Ascending aorta (tissue), 2 donors: ENCODE data around the gene MTHFD2L. TPM values are rescaled to one million over a fixed set of nuclear protein-coding genes. Genes with fewer than 3 reads are reported as not detected.

ENCODE experiments used
- DNase-seq, 2 donors: peaks; one replicate each; pipeline ENCODE4 v3.0.0-alpha.2; 2019; ENCODE audit warnings: low spot score in 2 of 2
- H3K27ac ChIP-seq, 2 donors: fragments of 200-600 bp; sonication (generic); one replicate each; pipeline ENCODE4 v1.5.1; 2016 to 2017; ENCODE audit warnings: mild to moderate bottlenecking in 1 of 2
- H3K27me3 ChIP-seq: fragments of 200-600 bp; sonication (generic); one replicate; pipeline ENCODE4 v1.5.1; 2017
- H3K36me3 ChIP-seq, 2 donors: fragments of 200-600 bp; sonication (generic); one replicate each; pipeline ENCODE4 v1.5.1; 2016
- H3K4me1 ChIP-seq, 2 donors: fragments of 200-600 bp; sonication (generic); one replicate each; pipeline ENCODE4 v1.5.1; 2016 to 2017; ENCODE audit warnings: mild to moderate bottlenecking in 1 of 2
- H3K4me3 ChIP-seq, 2 donors: fragments of 200-600 bp; sonication (generic); one replicate each; pipeline ENCODE4 v1.5.1; 2016 to 2017; ENCODE audit warnings: mild to moderate bottlenecking in 1 of 2
- H3K9me3 ChIP-seq, 2 donors: fragments of 200-600 bp; sonication (generic); one replicate each; pipeline ENCODE4 v1.5.1; 2016
- intact Hi-C: fragments of 100-400 bp; cut with DNase I; formaldehyde crosslinking; loops from one replicate; pipeline ENCODE4 v1.15.1; 2023
- total RNA-seq: library from RNA; depleted of rRNA; stranded (reverse); fragments of >200 nt; gene quantifications from one replicate; pipeline ENCODE4 v1.1.0, GENCODE V29; 2016
- TF ChIP-seq, protein P1 (sequence below), 3 experiments: fragments of 200-600 bp in 2 of 3; fragments of 450-650 bp in 1 of 3; sonication (generic) in 2 of 3; IDR thresholded peaks; one replicate each; pipeline ENCODE4 v1.5.1; 2016 to 2019; ENCODE audit warnings: antibody characterized with exemption in 3 of 3, mild to moderate bottlenecking in 1 of 3, moderate library complexity in 1 of 3

Gene MTHFD2L
- not detected for total RNA-seq

DNA sequence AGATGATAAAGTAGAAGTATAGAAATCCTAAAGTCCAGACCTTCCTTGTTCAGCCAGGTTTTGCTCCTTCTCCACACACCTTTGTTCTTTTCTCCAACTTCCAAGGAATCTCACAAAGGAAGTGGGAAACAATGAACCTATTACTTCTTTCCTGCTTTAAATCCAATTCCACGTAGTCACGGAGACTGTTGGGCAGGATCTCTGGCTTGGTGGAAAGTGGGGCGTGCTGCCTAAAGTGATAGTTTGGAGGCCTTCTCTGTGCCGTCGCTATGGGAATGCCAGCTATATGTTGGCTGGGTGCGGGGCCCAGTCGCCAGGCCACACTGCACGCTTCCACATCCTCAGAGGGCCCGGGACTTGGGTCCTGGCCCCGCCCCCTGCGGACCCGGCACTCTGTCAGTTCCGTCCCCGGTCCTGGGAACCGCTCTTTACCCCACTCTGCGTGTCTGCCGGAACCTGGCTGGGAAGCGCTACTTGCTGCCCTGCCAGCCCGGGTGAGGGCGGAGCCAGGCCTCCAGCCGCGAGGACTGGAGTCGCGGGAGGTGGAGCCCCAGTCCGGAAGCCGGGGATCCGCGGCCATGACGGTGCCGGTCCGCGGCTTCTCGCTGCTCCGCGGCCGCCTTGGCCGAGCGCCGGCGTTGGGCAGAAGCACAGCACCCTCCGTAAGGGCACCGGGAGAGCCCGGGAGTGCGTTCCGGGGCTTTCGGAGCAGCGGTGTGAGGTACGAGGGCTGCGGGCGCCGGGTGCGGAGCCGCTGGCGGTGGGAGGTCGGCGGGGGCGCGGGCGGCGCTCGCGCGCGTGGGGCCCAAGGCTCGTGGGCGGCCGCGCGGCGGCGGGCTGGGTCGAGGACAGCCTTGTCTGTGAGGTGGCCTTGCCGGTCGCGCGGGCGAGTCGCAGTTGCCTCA lies at the start of gene MTHFD2L:
TSS of gene MTHFD2L (plus strand) at position 558 of the 905 bp plus-strand sequence. CDS start at position 579, 21 bp downstream.
- peak within 1 kb of the TSS; percentile 90 to 92 for H3K27ac ChIP-seq
- intact Hi-C loops: loop anchor here (5.0 to 10.0 kb wide), 3 partner anchors 51 to 1091 kb away; partner anchors contain the start of gene COX18
- peak within 1 kb of the TSS; percentile 73 to 82 for H3K4me3 ChIP-seq
- H3K9me3 ChIP-seq: no peaks in the 10 kb centered on the region
- peaks cover 2 to 7% of the 10 kb centered on the region in 2 donors for H3K36me3 ChIP-seq
- TF ChIP-seq, protein P1, sequence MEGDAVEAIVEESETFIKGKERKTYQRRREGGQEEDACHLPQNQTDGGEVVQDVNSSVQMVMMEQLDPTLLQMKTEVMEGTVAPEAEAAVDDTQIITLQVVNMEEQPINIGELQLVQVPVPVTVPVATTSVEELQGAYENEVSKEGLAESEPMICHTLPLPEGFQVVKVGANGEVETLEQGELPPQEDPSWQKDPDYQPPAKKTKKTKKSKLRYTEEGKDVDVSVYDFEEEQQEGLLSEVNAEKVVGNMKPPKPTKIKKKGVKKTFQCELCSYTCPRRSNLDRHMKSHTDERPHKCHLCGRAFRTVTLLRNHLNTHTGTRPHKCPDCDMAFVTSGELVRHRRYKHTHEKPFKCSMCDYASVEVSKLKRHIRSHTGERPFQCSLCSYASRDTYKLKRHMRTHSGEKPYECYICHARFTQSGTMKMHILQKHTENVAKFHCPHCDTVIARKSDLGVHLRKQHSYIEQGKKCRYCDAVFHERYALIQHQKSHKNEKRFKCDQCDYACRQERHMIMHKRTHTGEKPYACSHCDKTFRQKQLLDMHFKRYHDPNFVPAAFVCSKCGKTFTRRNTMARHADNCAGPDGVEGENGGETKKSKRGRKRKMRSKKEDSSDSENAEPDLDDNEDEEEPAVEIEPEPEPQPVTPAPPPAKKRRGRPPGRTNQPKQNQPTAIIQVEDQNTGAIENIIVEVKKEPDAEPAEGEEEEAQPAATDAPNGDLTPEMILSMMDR (IDR thresholded peaks at IDR 0.05): no peak
- peaks cover 4 to 14% of the 10 kb centered on the region in 2 donors for H3K4me1 ChIP-seq
- DNase-seq: peak; percentile 81 to 97
- no peaks in the 10 kb centered on the region for H3K27me3 ChIP-seq

DNA sequence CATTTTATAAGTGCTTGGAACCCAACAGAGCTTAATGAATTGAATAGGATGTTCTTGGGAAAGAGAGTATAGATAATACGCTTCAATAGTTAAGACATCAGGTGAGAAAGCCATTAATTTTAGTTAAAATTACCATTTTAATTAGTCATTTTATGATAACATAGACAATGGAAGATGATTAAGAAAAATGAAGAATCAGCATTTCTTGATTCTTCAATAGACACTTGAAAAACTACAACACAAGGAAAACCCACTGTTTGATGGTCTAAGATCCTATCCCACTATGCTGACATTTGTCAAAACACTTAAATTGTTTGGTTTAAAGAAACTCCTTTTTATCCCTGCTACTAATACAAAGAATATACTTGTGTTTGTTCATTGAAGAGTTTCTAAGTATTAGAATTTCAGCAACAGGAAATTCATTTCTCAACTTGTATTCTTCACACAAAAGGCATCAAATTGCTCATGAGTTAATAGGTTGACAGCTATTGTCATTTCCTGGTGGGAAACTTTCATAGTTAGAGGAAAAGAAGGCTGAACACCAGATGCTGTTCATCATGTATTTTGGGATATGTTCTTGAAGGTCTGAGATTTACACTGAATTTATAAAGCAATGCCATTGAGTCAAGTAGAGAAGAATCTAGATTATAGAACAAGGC lies 49.3 kb upstream of the MTHFD2L start:
- H3K4me1 ChIP-seq: peaks cover 11 to 53% of the 10 kb centered on the region in 2 donors
- no peaks in the 10 kb centered on the region for H3K9me3 ChIP-seq
- no peaks in the 10 kb centered on the region for H3K27me3 ChIP-seq

DNA sequence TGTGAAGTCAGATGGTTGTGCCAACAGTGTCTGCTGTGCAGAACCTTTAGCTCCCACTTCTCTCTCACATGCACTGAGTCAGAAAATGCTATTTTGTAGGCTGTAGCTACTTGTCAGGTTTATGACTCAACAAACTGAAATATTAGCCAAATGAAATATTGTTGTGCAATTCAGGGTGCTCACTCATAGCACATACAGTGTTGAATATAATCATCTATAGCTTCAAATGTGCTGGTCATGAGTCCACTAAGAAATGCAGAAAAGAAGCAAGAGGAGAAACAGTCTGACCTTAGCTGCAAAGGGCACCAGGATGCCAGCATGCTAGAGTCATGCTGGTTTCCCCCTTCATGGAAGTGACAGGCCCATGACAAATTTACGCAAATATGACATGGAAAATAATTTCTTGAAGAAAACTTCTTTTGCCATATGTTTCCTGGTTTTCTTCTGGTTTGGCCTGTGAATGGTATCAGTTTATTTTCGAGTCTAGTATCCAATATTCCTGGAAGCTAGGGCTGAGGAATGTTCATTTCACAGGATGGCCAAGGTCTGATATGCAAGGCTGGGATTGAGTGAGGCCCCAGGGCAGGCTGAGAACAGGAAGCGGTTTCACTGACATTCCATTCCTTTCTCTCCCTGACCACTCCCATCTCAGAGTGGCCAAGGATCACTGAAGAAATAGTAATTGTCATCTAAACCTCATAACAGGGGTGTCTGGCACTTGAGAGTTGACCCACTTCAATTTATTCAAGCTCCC lies 48.6 kb upstream of the MTHFD2L start:
- H3K4me3 ChIP-seq: no peak overlapping the region
- H3K36me3 ChIP-seq: no peaks in the 10 kb centered on the region
- DNase-seq: no peak
- peaks cover 11 to 53% of the 10 kb centered on the region in 2 donors for H3K4me1 ChIP-seq
- TF ChIP-seq, protein P1 (IDR thresholded peaks at IDR 0.05): no peak
- H3K27ac ChIP-seq: peak overlapping the region; percentile 78 to 84
- intact Hi-C loops: loop anchor here (5.0 kb wide), 2 partner anchors 48 to 407 kb away; partner anchors contain the start of gene MTHFD2L
- no peaks in the 10 kb centered on the region for H3K9me3 ChIP-seq
- H3K27me3 ChIP-seq: no peaks in the 10 kb centered on the region

More for the DNA sequence above, 49.3 kb upstream of the MTHFD2L start:
- Histone ChIP-seq H3K4me3 (no peak overlapping the region), H3K36me3 (no peaks in the 10 kb centered on the region), H3K27ac (peak overlapping the region; percentile 73 to 78)
- TF ChIP-seq, protein P1 (IDR thresholded peaks at IDR 0.05): no peak
- intact Hi-C loops: loop anchor here (5.0 kb wide), 2 partner anchors 49 to 406 kb away; partner anchors contain the start of gene MTHFD2L
- no peak for DNase-seq

DNA sequence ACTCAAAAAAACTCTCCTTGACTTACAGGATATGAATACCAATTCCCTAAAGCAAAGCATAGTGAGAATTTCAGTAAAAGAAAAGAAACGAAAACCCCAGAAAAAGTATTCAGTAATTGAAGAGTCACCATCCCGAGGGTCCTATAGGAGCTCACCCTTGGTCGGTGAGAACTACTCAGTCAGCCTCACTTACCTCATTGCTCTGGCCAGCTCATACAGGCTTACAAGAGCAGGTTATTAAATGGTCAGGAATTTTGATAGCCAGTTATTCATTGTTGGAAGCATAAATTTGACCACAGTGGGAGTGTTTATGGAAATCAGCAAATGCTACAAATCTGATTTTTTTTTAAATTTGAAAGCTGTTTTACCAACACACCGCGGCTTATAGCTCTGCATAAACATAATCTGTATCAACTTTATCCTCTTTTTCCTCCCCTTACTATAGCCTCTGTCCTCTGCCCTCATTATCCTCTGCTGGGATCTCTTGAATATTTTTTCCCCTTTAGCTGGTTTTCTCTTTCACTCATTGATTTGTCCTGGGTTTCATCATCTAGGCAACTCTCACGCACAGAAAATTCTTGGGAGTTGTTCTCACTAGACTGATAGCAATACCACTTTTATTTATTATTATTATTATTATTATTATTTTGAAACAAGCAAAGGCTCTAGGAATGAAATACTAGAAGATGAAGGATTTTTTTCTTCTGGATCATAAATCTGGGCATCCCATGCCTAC lies 47.9 kb upstream of the MTHFD2L start:
- DNase-seq: no peak
- no peaks in the 10 kb centered on the region for H3K9me3 ChIP-seq
- TF ChIP-seq, protein P1 (IDR thresholded peaks at IDR 0.05): no peak
- no peaks in the 10 kb centered on the region for H3K27me3 ChIP-seq
- intact Hi-C loops: loop anchor here (5.0 to 10.0 kb wide), 3 partner anchors 47 to 1215 kb away; partner anchors contain the start of gene MTHFD2L
- no peak overlapping the region for H3K4me3 ChIP-seq
- H3K36me3 ChIP-seq: no peaks in the 10 kb centered on the region
- H3K4me1 ChIP-seq: peaks cover 11 to 52% of the 10 kb centered on the region in 2 donors
- peak overlapping the region; percentile 78 to 84 for H3K27ac ChIP-seq
